ENCODE data around the gene C1QL4.
"Not testable (repeated sequence)": the region's sequence is repeated elsewhere in the genome, so short reads cannot be mapped to it uniquely, and the experiment has no call there.

Gene C1QL4

DNA sequence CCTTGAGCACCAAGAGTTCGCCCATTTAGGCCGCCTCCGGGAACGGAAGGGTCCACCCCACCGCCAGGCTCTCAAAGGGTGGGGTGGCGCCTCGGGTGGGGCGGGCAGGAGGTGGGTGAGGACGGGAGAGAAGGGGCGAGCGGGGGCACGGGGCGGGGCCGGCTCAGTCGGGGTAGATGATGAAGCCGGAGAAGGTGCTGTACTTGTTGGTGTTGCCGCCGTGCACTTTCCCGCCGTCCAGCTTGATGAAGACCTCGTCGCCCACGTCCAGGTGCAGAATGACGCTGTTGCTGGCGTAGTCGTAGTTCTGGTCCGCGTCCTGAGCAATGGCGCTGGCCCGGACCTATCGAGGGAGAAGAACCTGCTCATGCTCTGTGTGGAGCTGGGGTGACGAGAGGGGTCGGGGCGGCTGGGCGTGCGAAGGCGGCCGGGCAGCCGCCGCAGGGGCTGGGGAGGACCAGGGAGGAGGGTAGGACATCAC is 4.1 kb downstream of the C1QL4 start:
- H3K4me3 ChIP-seq (ENCODE audit: low read length), result no peak overlapping the region
- no peak for TF ChIP-seq ZNF274 (IDR thresholded peaks at IDR 0.05; ENCODE audit: low read depth, low read length)

DNA sequence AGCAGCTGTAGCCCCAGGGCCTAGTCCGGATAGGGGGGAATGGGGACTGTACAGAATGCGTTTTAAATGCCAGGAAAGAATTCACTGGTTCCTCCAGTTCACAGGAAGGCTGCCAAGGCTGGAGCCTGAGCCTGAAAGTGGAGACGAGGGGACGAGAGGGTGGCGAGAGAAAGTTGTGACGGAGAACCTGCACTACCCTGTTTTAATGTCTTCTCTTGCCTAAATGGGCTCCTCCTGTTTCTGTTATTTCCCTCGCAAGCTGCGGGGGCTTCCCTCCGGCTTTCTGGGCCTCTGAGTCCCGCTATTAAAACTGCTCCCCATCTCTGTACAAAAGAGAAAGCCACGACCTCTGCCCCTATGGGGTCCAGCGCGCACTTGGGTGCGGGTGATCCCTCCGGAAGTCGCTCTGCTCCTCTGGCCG is 4.5 kb downstream of the C1QL4 start:
- H3K4me3 ChIP-seq (ENCODE audit: low read length), result no peak overlapping the region
- TF ChIP-seq ZNF274 (IDR thresholded peaks at IDR 0.05; ENCODE audit: low read depth, low read length), result no peak

DNA sequence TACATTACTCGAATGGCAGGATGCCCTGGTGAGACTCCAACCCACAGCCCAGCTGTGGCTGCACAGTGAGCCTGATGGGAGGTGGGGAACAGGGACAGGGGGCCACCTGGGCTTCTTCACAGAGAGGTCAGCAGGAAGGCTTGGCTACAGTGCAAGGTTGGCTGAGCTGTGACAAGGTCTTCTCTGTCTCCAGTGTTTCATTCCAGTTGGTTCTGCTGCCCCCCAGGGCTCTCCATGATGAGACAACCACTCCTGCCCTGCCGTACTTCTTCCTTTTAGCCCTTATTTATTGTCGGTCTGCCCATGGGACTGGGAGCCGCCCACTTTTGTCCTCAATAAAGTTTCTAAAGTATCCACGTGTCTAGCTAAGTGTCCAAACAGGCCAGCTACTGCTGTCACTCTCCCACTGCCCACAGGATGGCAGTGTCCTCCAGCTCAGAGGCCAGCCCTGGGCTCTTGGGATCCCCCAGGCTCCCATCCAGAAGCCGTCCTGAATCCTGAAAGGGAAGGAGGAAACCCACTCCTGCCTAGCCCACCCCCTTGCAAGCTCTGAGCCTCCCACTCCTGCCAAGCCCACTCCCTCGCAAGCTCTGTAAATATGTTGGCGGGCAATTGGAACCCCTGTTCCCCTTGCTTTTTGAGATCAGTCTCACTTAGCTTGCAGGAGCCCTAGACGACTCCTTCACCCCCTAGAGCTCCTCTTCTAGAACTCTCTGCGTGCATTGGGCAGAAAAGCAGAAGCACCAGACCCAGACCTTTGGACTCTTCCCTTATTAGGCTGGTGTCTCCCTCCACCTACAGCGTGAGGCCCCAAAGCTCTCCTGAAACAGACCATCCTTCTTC is 5.4 kb downstream of the C1QL4 start:
- no peak overlapping the region for H3K4me3 ChIP-seq (ENCODE audit: low read length)
- no peak for TF ChIP-seq ZNF274 (IDR thresholded peaks at IDR 0.05; ENCODE audit: low read depth, low read length)

DNA sequence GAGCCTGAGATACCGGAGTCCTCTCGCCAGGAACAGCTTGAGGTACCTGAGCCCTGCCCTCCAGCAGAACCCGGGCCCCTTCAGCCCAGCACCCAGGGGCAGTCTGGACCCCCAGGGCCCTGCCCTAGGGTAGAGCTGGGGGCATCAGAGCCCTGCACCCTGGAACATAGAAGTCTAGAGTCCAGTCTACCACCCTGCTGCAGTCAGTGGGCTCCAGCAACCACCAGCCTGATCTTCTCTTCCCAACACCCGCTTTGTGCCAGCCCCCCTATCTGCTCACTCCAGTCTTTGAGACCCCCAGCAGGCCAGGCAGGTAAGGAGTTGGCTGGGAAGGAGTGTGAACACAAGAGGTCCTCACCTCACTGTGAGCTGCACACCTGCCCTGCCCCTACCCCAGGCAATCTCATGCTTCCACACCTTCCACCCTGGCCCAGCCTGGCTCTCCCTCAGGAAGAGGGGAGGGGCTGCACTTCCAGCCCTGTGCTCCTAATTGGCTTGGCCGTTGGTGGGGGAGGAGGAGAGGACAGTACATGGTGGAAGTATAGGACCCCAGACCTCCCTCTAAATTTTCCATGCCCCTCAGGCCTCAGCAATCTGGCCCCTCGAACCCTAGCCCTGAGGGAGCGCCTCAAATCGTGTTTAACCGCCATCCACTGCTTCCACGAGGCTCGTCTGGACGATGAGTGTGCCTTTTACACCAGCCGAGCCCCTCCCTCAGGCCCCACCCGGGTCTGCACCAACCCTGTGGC is 6.2 kb downstream of the C1QL4 start:
- TF ChIP-seq ZNF274 (IDR thresholded peaks at IDR 0.05; ENCODE audit: low read depth, low read length), result no peak
- H3K4me3 ChIP-seq (ENCODE audit: low read length), result no peak overlapping the region

DNA sequence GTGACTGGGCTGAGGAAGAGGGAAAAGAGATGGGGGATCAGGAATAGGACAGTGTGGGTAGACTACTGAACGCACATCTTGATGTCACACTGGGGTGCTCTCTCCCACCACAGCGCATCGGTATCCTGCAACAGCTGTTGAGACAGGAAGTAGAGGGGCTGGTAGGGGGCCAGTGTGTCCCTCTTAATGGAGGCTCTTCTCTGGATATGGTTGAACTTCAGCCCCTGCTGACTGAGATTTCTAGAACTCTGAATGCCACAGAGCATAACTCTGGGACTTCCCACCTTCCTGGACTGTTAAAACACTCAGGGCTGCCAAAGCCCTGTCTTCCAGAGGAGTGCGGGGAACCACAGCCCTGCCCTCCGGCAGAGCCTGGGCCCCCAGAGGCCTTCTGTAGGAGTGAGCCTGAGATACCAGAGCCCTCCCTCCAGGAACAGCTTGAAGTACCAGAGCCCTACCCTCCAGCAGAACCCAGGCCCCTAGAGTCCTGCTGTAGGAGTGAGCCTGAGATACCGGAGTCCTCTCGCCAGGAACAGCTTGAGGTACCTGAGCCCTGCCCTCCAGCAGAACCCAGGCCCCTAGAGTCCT is 6.9 kb downstream of the C1QL4 start:
- no peak overlapping the region for H3K4me3 ChIP-seq (ENCODE audit: low read length)
- TF ChIP-seq ZNF274 (IDR thresholded peaks at IDR 0.05; ENCODE audit: low read depth, low read length), result no peak

DNA sequence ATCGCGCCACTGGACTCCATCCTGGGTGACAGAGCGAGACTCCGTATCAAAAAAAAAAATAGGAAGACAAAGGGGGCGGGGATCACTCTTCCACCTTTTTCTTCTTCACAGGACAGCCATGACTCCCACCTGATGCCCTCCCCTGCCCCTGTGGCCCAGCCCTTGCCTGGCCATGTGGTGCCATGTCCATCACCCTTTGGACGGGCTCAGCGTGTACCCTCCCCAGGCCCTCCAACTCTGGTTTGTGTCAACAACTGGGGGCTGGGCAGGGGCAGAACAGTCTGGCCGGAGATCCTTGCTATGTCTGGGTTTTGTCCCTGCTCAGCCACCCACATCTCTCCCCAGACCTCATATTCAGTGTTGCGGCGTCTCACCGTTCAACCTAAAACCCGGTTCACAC is 8.2 kb downstream of the C1QL4 start:
- TF ChIP-seq ZNF274 (IDR thresholded peaks at IDR 0.05; ENCODE audit: low read depth, low read length), result no peak
- H3K4me3 ChIP-seq (ENCODE audit: low read length), result no peak overlapping the region

DNA sequence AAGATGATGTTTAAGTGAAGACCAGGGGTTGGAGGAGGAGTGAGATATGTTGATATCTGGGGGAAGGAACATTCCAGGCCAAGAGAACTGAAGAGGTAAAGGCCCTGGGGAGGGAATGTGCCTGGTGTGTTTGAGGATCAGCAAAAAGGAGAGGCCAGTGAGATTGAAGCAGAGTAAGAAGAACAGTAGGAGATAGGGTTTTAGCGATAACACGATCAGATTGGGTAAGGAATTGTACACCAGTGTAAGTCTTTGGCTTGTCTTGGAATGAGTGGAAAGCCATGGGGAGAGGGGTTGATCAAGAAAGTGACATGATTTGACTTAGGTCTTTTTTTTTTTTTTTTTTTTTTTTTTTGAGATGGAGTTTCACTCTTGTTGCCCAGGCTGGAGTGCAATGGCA is 9.1 kb downstream of the C1QL4 start:
- TF ChIP-seq ZNF274 (IDR thresholded peaks at IDR 0.05; ENCODE audit: low read depth, low read length), result no peak
- no peak overlapping the region for H3K4me3 ChIP-seq (ENCODE audit: low read length)

DNA sequence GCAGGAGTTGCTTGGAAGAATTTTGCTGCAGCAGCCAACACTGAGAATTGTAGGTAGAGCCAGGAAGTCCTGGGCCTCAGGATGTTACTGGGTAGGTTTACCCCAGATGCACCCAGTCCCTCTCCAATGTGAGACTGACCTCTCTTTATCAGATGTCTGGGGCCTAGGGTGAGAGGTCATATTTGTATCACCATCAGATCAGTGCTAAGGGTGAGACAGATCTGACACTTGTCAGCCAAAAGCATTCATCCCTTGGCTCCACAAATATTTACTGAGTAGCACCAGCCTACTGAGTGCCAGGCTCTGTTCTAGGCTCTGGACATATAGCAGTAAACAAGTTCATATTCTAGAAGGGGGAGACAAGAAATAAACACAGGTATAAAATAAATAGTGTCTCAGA is 9.6 kb downstream of the C1QL4 start:
- no peak overlapping the region for H3K4me3 ChIP-seq (ENCODE audit: low read length)
- no peak for TF ChIP-seq ZNF274 (IDR thresholded peaks at IDR 0.05; ENCODE audit: low read depth, low read length)

DNA sequence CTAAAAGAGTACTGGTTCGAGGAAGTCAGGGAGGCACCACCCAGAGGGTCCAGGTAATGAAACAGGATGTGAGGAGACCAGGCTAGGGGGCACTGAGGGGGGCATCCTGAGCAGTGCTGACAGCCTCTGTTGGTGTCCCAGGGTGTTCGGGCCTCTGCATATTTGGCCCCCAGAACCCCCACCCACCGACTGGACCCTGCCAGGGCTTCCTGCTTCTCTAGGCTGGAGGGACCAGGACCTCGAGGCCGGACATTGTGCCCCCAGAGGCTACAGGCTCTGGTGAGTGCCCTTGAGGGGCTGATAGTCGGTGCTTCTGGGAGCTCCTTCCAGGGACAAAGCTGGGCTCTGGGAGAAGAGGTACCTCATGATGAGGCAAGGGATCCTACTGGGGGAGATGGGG is 11.4 kb downstream of the C1QL4 start:
- no peak for TF ChIP-seq ZNF274 (IDR thresholded peaks at IDR 0.05; ENCODE audit: low read depth, low read length)
- H3K4me3 ChIP-seq (ENCODE audit: low read length), result no peak overlapping the region

DNA sequence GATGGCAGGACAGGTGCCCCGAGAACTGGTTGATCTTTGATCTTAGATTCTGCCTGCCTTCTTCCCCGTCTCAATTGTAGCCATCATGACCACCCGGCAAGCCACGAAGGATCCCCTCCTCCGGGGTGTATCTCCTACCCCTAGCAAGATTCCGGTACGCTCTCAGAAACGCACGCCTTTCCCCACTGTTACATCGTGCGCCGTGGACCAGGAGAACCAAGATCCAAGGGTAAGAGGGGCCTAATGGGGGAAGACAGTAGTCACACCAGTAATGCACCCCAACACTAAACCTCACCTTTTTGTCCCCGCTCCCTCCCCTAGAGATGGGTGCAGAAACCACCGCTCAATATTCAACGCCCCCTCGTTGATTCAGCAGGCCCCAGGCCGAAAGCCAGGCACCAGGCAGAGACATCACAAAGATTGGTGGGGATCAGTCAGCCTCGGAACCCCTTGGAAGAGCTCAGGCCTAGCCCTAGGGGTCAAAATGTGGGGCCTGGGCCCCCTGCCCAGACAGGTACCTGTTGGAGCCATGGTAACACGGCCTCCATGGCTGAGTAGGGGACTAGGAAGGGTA is 13.4 kb downstream of the C1QL4 start:
- TF ChIP-seq ZNF274 (IDR thresholded peaks at IDR 0.05; ENCODE audit: low read depth, low read length), result no peak

DNA sequence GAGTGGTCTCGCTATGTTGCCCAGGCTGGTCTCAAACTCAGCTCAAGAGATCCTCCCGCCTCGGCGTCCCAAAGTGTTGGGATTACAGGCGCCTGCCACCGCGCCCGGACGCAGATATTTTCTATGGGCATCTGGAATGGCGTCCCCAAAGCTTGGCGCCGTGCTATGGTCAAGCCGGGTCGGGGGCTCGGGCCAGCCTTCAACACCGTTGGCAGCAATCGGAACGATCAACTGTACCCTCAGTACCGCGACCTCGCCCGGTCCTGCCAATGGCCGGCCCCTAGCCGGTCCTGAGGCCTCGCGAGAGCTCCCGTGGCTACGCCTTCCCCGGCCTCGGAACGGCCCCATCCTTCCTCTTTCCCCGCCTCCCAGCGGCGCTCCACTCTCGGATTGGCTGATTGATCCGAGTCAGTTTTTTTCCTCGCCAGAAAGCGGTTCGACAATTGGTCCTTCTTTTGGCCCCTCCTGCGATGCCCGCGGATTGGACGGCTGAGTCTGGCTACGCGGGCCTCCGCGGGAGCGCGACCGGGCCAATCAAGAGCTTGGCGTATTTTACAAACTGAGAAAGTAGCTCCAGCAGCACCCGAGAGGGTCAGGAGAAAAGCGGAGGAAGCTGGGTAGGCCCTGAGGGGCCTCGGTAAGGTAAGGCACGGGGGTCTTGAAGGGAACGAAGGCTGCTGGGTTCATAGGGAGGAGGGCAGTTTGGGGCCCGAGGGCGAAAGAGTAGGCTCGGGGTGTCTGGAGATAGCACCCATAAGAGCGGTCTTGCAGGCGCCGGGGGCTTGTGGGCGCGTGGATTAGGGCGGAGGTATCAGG is 14.1 kb downstream of the C1QL4 start, which contains the start of gene TROAP:
TROAP (plus strand) TSS at position 548 of the 816 bp plus-strand sequence. CDS start 354 bp downstream, outside the sequence.
- no peak for TF ChIP-seq ZNF274 (IDR thresholded peaks at IDR 0.05; ENCODE audit: low read depth, low read length)
- peak within 1 kb of the TSS; percentile 86 for H3K4me3 ChIP-seq (ENCODE audit: low read length)

More for the DNA sequence above, 13.4 kb downstream of the C1QL4 start:
- H3K4me3 ChIP-seq (ENCODE audit: low read length), result peak overlapping the region; percentile 86

DNA sequence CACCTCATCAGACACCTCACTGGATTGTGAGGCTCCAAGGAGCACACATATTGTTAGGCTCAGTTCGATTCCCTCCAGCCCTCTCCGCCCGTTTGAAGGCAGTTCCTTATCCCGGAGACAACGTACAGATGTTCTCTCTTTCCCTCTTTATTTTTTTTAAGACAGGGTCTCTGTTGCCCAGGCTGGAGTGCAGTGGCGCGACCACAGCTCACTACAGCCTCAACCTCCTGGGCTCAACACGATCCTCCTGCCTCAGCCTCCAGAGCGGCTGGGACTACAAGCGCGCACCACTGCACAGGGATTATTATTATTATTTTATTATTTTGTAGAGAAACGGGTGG is 14.7 kb downstream of the C1QL4 start:
- TF ChIP-seq ZNF274 (IDR thresholded peaks at IDR 0.05; ENCODE audit: low read depth, low read length), result no peak
- H3K4me3 ChIP-seq (ENCODE audit: low read length), result peak overlapping the region; percentile 75

DNA sequence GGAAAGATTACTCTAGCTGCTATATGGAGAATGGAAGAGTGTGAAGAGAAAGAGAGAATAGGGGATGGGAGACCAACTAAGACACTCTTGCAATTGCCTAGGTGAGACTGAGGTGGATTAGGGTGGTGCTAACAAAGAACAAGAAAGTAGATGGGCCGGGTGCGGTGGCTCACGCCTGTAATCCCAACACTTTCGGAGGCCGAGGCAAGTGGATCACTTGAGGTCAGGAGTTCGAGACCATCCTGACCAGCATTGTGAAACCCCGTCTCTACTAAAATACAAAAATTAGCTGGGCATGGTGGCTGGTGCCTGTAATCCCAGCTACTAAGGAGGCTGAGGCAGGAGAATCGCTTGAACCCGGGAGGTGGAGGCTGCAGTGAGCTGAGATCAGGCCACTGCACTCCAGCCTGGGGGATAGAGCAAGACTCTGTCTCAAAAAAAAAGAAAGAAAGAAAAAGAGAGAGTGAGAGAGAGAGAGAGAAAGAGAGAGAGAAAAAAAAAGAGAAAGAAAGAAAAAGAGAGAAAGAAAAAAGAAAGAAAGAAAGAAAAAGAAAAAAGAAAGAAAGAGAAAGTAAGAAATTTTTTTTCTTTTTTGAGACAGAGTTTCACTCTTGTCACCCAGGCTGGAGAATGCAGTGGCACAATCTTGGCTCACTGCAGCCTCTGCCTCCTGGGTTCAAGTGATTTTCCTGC is 16.4 kb downstream of the C1QL4 start:
- not testable (repeated sequence) for H3K4me3 ChIP-seq (ENCODE audit: low read length)

DNA sequence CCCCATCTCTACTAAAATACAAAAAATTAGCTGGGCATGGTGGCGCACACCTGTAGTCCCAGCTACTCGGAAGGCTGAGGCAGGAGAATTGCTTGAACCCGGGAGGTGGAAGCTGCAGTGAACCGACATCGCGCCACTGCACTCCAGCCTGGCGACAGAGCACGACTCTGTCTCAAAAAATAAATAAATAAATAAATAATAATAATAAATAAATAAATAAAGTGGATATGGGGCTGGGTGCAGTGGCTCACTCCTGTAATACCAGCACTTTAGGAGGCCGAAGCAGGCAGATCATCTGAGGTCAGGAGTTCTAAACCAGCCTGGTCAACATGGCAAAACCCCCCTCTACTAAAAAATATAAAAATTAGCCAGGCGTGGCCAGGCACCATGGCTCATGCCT is 19.9 kb downstream of the C1QL4 start:
- not testable (repeated sequence) for H3K4me3 ChIP-seq (ENCODE audit: low read length)
